ENCODE measurements around the gene KCNJ12.

Gene KCNJ12

GRCh38 chr17:21466550-21466949, 90.4 kb downstream of the KCNJ12 start:
- no peak for DNase-seq (ENCODE audit: extremely low read depth, low read depth)
- no peak overlapping the region for H3K4me3 ChIP-seq (replicated peaks; ENCODE audit: low read depth, low read length)
- TF ChIP-seq CTCF (IDR thresholded peaks at IDR 0.05; ENCODE audit: low read depth, low read length, missing control alignments), result no peak

GRCh38 chr17:21467196-21467595, 91.0 kb downstream of the KCNJ12 start:
- no peak overlapping the region for H3K4me3 ChIP-seq (replicated peaks; ENCODE audit: low read depth, low read length)
- DNase-seq (ENCODE audit: extremely low read depth, low read depth), result no peak
- no peak for TF ChIP-seq CTCF (IDR thresholded peaks at IDR 0.05; ENCODE audit: low read depth, low read length, missing control alignments)

GRCh38 chr17:21467739-21468490, 91.8 kb downstream of the KCNJ12 start:
- H3K4me3 ChIP-seq (replicated peaks; ENCODE audit: low read depth, low read length), result no peak overlapping the region
- TF ChIP-seq CTCF (IDR thresholded peaks at IDR 0.05; ENCODE audit: low read depth, low read length, missing control alignments), result no peak
- DNase-seq (ENCODE audit: extremely low read depth, low read depth), result no peak

Measured in HFF-Myc (cell line).